GM18517 (cell line): ENCODE data around the gene SEZ6L.
A peak's percentile ranks its signal among the peaks of the same experiment; 100 is the strongest.

ENCODE experiments used
- ATAC-seq: cut with Tn5 transposase; IDR thresholded peaks from one replicate; pipeline ENCODE4 v1.9.1; 2021; ENCODE audit warnings: mild to moderate bottlenecking, moderate library complexity; ENCODE audit not compliant: unreplicated experiment

SEZ6L gene

GRCh38 chr22:26414347-26414746, 245.1 kb downstream of the SEZ6L start:
- ATAC-seq, result no peak

DNA sequence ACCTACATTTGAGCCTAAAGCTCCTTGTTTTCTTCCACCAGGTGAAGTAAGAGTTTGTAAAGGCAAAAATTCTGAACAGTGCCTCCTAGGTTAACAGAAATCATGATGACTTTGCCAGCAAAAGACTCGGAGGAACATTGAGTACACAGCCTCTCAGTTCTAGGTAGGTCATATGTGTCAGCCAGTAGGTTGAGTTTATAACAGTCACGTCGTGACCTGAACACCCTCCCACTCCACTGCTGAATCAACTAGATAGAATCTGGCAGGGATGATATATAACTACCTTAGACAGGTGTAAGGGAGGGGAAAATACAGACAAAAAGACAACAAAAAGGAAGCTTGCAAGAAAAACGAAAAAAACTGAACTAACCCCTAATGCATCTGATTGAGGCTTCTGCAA, 247.0 kb downstream of the SEZ6L start:
- ATAC-seq, result no peak

- no peak for ATAC-seq
Measured at GRCh38 chr22:26416670-26417276, 247.5 kb downstream of the SEZ6L start.

GRCh38 chr22:26417406-26417805, 248.1 kb downstream of the SEZ6L start:
- ATAC-seq, result no peak

DNA sequence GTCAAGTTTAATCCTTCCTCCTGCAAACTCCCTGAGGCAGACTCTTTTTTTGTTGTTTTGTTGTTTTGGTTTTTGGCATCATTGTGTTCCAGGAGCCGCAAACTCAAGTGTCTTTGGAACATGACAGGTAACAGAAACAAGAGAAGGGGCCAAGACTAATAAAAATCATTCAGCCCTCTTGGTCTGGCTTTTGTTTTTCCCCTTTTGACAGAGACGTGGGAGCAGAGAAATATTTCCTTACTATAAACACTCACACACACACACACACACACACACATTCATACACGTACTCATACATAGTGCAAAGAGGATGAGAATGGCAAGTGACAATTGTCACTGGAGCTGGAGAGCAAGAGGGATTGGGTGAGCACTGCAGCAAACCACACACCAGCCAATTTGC, 249.4 kb downstream of the SEZ6L start:
- ATAC-seq, result no peak

DNA sequence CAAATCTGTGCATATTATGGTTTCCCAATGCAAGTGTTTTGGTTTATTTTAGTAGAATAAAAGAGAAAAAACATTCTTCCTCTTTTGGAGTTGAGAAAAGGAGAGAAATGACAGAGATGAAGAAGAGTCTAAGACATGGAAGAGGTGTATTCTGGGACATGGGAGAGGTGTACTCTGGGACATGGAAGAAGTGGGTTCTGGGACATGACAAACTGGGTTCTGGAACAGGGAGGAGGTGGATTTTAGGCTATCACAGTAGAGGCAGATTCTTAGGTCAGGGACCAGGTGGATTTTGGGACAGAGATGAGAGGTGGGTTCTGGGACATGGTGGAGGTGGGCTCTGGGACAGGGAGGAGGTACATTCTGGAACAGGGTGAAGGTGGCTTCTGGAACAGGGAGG, 257.7 kb downstream of the SEZ6L start:
- no peak for ATAC-seq

- ATAC-seq, result peak; percentile 75
Measured at GRCh38 chr22:26428515-26429457, 259.5 kb downstream of the SEZ6L start, which contains the start of gene ASPHD2. Gene ASPHD2 (plus strand): TSS chr22:26429260. CDS start chr22:26433616, 4,356 bp downstream.

- no peak for ATAC-seq
Measured at GRCh38 chr22:26429458-26430286, 260.4 kb downstream of the SEZ6L start.

DNA sequence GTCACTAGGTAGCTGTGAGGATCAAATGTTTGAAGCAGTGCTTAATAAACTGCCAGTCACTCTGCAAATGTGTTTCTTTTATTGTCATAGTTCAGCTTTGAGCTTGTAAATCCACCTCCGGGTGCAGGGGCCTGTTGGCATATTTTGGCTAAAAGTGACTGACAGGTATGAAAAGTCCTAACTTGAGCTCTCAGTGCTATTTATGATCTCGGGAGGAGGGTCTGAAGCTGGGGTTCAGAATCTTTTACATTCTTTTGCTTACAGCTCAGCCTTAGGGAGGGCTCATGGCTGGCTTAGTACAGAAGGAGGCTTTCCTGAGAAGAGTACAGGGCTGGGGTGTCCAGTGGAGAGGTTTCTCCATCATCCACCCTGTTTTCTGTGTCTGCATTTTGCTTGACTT, 261.3 kb downstream of the SEZ6L start:
- no peak for ATAC-seq

- ATAC-seq, result no peak
Measured at GRCh38 chr22:26431261-26431995, 262.2 kb downstream of the SEZ6L start.

DNA sequence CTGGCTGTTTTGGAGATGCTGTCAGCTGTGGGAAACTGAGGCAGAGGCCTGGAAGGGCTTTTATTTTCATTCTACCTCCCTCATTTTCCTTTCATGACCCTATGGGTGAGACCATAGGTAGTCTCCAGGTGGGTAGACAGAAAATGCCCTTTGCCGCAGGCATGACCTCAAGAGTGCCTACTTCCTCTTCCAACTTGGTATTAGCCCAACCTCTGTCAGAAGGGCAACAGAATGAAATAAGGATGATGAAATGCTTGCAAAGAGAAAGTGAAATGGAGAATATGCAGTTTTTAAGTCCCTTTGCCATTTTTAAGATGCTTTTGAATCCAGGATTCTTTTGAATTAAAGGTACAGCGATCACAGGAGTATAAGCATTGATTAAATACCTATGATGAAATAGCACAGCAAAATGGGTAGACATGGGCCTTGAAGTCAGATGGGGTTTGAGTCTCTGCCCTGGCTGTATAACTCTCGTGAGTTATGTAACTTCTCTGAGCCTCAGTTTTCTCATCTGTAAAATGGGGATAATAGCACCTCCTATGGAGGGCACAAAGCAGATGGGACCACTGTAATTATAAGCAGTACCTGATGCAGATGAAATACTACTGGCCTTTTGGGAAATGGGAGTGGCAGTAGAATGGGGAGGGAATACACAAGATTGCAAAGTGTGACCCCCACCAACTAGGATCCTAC, 263.5 kb downstream of the SEZ6L start:
- ATAC-seq, result peak; percentile 40
